ENCODE data around the gene POU2F1.

GRCh38 chr1:167412920-167413319 is 192.2 kb downstream of the POU2F1 start:
- TF ChIP-seq POLR2AphosphoS5 (IDR thresholded peaks at IDR 0.05) (no peak), POLR2A (IDR thresholded peaks at IDR 0.05) (no peak), CTCF (IDR thresholded peaks at IDR 0.05) (no peak)

Data from suprapubic skin (tissue), 4 donors.